GM12873 (cell line): ENCODE measurements around the gene OR10A3.

Source experiments
- CTCF ChIP-seq: IDR thresholded peaks from 2 replicates; pipeline ENCODE4 v1.5.1; 2012; ENCODE audit warnings: low read depth, mild to moderate bottlenecking, moderate library complexity, low read length, control low read depth; ENCODE audit not compliant: insufficient read depth; ENCODE audit errors: missing control alignments

Gene OR10A3

DNA sequence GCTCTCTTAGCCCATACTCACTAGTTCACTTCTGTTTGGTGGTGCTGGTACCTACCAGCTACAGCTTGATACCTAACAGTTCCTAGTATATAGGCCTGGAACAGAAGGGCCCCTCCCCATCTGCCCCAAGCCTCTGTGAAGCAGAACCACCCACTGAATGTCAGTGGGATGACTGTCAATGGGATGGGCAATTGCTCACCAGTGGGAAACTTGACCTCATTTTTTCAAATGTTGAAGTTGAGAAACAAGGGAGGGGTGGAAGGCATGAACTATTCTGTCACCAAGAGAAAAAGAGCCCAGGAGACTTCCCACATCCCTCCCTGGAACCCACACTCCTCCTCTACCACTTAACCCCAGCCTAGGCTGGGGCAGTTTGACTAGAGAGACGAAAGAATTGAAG is 23.9 kb upstream of the OR10A3 start, which contains the start of gene NLRP10:
Gene NLRP10, minus strand, starts transcription at position 62 of the 400 bp plus-strand sequence. CDS start 1,952 bp downstream, outside the sequence.
- TF ChIP-seq CTCF: no peak

DNA sequence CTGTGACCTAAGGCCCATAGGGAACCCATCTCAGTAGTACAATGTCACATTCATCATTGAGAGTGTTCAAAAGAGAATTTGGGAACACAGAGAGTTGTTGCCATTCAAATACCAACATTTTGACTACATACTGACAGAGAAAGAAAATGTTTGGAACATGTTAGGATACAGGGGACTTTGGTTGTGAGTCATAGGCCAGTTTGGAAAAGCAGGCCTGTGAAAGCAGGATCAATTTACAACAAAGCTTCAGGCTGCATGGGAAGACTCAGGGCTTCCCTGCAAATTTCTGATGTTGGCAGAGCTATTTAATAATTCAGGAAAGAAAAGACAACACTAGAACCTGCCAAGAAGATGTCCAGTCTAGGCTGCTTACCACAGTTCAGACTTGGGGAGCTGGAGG is 23.4 kb upstream of the OR10A3 start:
- TF ChIP-seq CTCF: no peak

- TF ChIP-seq CTCF: no peak
These were observed 22.8 kb upstream of the OR10A3 start for GRCh38 chr11:7964261-7964660.

DNA sequence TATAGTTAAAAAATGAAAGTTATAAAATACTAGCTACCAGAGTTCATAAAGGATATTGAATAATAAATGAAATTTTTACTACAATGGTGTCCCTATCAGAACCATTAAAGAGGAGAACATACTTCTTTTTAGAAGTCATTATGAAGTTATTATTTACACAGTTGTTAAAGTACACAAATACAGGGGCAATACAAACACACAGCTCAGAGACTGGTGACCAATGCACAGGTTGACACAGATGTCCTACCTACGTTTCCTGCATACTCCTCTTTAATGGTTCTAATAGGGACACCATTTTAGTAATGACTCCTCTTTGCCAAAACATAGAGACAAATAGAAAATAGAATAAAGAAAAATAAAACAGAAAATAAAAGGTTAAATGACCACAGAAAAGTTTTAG is 13.7 kb upstream of the OR10A3 start:
- no peak for TF ChIP-seq CTCF

DNA sequence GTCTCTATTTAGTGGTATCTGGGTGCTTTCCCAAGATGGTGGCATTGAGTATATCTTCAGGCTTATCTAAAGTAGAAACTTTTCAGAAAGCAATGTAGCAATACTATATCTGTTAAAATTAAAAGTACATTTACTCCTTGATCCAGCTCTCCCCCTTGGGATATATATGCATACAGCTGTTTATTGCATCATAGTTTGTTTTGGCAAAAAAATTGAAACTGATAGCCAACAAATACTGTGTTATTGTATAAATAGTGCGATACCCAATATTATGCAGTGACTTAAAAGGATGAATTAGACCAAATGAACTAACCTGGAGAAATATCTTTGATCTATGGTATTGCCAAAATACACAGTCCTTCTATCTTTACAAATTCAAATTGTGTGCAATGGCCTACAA is 8.4 kb upstream of the OR10A3 start:
- TF ChIP-seq CTCF: no peak

DNA sequence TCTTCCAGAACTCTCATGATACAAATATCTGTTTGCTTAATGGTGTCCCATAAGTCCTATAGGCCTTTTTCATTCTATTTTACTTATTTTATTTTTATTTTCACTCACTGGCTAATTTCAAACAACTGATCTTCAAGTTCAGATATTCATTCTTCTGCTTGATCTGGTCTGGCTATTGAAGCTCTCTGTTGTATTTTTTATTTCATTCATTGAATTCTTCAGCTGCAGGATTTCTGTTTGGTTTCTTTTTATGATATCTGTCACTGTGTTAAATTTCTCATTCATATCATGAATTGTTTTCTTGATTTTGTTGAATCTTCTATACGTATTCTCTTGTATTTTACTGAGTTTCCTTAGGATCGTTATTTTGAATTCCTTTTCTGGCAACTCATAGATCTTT is 2.6 kb upstream of the OR10A3 start:
- no peak for TF ChIP-seq CTCF

- TF ChIP-seq CTCF: no peak
These were observed 362 bp downstream of the OR10A3 start for GRCh38 chr11:7941146-7941545.
